GM19438 (cell line): ENCODE data around the gene CRYBA4.

Experiments used
- ATAC-seq: cut with Tn5 transposase; IDR thresholded peaks from one replicate; pipeline ENCODE4 v1.9.1; 2021; ENCODE audit warnings: low read depth; ENCODE audit not compliant: unreplicated experiment

CRYBA4 gene

GRCh38 chr22:26620197-26620596, 1.6 kb upstream of the CRYBA4 start:
- no peak for ATAC-seq

DNA sequence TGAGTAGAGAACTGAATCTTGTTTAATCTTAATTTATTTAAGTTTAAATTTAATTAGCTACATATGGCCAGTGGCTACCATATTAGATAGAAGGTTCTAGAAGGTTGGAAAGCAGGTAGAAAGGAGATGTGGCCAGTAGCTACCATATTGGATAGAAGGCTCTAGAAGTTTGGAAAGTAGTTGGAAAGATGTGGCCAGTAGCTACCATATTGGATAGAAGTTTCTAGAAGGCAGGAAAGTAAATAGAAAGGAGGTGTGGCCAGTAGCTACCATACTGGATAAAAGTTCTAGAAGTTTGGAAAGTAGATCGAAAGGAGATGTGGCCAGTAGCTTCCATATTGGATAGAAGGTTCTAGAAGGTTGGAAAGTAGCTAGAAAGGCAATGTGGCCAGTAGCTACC, 2.2 kb downstream of the CRYBA4 start:
- no peak for ATAC-seq

GRCh38 chr22:26624803-26625202, 3.0 kb downstream of the CRYBA4 start:
- no peak for ATAC-seq

DNA sequence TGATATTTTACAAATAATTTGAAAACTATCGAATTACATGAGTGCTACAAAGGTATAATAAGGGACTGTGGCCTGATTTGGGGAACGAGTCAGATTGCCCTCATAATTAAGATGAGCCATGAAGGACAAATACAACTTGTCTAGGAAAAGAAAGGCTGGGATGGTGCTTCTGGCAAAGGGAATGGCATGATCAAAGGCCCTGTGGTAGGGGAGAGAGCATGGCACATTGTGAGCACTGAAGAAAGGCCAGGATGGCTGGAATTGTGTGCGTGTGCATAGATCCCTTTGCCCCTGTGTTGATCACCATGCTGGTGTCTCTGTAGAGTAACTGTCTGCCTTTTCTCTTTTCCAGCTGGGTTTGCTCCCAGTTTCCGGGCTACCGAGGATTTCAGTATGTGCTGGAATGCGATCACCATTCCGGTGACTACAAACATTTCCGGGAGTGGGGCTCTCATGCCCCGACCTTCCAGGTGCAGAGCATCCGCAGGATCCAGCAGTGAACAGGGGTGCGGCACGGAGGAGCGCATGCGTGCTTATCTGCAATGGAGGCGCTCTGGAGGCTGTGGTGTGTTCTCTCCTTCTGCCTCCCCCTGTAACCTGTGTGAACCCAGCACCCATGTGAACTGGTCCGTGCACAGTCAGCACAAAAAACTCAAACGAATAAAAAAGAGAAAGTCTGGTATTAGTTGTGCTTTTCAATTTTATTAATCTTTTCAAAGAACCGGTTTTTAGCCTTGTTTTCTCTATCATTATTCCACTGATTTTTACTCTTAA, 8.4 kb downstream of the CRYBA4 start:
- no peak for ATAC-seq

- ATAC-seq: no peak
Observed at GRCh38 chr22:26631282-26631681, 9.5 kb downstream of the CRYBA4 start.

DNA sequence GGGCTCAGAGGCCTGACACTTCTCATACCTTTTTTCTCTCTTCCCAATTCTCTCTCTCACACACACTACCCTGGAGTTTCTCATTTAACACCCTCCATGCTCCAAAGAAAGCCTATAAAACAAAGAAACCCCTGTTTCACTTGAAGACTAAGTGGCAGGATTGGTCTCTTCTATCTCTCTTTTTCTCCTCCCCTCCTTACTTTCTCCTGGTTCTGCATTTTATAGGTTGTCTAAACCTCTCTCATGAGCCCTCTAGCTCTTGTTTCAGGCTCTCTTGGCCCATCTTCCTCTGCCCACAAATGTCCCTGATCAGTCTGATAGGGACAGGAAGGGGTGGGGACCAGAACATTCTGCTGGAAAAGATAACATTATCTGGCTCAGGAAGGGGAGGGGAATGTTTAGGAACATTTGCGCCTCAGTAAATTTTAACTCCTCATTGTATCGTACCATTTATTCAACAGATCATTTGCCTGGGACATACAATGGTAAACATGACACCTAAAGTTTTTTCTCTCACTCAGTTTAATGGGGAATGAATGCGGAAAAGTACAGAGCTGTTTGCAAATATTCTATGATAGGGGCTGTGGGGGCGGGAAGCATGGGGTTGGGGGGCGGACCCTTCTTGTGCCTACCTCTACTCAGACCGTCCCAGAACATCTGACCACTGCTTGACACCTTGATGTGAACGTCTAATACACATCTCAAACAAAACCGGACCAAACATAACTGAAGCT, 10.8 kb downstream of the CRYBA4 start:
- no peak for ATAC-seq

DNA sequence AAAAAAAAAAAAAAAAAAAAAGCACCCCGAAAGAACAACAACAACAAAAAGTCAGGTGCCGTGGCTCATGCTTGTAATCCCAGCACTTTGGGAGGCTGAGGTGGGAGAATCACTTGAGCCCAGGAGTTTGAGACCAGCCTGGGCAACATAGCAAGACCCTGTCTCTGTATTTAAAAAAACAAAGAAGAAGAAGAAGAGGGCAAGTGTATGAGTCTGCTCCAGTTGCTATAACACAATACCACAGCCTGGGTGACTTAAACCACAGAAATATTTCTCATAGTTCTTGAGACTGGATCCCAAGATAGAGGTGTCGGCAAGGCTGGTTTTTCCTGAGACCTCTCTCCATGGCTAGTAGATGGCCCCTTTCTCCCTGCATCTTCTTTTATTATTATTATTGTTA, 12.4 kb downstream of the CRYBA4 start:
- ATAC-seq: no peak

- ATAC-seq: no peak
Observed at GRCh38 chr22:26635117-26635516, 13.4 kb downstream of the CRYBA4 start.

DNA sequence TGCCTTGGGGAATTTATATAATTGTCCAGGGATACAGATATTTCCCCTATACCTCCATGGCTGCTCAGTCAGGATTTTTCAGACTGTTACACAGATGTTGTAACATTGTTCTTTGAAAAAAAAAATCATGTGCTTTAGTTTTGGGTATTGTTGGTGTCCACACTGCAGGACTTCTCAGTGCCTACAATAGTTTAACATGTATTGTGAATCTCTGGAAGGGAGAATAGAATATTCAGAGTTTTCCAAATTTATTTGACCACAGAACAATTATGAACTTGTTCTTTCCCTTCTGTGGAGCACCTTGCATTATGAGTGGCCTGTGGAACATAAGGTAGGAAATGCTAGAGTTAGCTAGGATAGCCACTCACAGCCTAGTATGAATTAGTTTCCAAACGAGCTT, 14.5 kb downstream of the CRYBA4 start:
- ATAC-seq: no peak

DNA sequence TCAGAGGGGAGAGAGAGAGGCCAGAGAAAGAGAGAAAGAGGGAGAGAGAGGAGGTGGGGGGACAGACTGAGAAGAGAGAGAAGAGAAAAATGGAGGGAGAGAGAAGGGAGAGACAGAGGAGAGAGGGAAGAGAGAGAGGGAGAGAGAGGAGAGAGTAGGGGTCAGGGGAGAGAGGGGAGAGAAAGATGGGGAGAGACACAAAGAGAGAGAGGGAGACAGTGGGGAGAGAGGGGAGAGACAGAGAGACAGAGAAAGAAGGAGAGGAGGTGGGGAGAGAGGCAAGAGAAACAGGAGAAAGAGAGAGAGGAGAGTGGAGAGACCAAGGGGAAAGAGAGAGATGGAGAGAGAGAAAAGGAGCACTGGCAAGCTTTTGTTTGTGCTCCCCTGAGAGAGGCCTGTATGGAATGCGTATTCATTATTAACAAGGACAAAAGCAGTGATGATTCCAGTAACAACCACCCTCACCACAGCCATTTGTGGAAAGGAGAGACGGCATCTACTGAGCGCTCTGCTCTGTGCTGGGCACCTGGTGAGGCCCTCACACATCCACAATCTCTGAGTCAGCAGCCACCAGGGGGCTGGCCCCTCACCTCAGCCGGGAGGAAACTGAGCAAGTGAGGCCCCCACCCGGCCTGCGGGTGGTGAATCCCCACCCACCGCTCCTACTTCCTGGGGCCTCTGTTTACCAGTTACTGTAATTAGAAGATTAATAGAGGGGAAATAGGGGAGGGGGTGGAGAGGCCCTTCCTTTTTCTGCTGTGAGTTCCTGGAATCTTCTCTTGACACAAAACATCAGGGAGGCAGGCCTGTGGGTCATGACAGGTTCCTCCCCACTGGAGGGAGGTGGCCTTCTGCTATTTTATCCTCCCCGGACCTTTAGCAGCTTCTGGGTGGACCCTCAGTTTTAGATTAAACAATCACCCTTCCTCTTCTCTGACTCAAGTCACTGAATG, 21.0 kb downstream of the CRYBA4 start:
- ATAC-seq: no peak

DNA sequence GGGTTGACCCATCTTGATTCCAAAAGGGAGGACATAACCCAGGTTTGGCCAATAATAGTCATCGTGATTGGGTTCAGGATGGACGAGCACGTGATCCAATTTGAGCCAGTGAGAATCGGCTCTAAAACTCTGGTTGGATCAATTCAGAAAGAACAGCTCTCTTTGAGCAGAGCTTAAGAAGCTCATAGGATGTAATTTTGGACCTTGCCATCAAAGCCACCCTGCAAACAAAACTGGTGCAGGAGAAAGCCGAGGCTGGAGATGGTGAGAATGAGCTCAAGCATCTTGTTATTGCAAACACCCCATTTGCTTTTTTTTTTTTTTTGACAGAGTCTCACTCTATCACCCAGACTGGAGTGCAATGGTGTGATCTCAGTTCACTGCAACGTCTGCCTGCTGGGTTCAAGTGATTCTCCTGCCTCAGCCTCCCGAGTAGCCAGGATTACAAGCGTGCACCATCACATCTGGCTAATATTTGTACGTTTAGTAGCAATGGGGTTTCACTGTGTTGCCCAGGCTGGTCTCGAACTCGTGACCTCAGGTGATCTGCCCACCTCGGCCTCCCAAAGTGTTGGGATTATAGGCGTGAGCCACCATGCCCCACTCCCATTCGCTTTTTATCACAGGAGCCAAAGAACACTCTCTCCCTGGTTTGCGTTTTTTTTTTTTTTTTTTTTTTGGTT, 21.8 kb downstream of the CRYBA4 start:
- no peak for ATAC-seq

GRCh38 chr22:26646158-26646557, 24.4 kb downstream of the CRYBA4 start:
- ATAC-seq: no peak

DNA sequence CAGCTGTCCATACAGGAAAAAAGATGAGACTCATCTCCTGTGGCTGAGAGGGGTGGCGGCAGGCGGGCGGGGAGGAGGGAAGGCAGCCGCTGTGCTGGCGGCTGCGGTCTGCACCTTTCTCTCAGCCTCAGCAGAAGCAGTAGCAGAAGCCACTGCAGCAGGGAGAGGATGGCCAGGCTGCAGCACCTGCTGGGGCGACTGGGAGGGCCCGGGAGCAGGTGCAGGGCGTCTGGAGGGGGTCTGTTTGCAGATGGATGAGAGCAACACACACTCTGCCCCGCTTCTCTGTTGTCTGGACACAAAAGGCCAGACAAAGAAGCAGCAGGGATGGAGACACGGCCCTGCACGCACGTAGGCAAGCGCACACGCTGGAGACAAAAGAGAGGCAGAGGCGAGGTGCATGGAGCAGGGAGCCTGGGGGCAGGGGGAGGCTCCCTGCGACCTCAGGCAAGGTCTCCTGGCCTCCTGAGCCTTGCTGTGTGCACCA, 26.3 kb downstream of the CRYBA4 start:
- ATAC-seq: no peak

- ATAC-seq: no peak
Observed at GRCh38 chr22:26648528-26649388, 27.0 kb downstream of the CRYBA4 start.

DNA sequence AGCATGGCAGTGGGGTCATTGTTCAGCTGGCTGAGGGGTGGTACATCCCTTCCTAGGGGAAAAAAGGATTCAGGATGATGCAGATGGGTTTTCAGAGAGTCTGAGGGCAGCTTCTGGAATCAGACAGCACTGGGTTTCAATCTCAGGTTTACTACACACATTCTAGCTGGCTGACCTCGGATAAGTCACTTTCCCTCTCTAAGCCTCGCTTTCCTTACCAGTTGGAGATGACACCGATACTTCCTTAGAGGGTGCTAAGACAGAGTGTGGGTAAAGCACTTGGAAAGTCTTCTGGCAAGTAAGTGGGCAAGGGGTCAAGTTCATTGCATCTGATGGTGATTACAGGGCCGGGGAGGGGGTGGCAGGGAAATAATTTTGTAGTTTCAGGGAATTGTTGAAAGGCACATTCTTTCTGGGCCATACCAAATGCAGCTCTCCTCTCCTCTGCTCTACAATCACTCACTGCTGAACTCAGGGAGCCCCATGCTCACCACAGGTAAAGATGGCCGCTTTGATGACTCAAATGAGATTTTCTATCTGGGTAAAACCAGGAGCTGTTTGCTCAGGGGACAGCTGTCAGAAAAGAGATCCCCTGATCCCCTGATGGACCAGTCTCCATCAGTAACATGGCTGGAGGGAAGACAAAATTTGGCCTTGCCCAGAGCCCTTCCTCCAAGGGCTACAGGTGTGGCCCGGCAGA, 29.1 kb downstream of the CRYBA4 start:
- ATAC-seq: no peak

DNA sequence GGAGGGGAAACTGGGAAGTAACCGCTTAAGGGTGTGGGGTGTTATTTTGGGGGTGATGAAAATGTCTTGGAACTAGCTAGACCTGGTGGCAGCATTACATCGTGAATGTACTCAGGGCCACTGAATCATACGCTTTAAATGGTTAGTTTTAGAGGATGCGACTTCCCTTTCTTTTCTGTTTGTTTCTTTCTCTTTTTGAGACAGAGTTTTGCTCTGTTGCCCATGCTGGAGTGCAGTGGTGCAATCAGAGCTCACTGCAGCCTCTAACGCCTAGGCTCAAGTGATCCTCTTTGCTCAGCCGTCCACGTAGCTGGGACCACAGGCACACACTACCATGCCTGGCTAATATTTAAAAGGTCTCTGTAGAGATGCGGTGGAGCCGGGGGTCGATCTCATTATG, 30.1 kb downstream of the CRYBA4 start:
- no peak for ATAC-seq

- no peak for ATAC-seq
Observed at GRCh38 chr22:26656891-26657851, 35.4 kb downstream of the CRYBA4 start, which contains the start of gene MIAT. Gene MIAT, plus strand, starts transcription at chr22:26657588.

GRCh38 chr22:26658161-26658560, 36.4 kb downstream of the CRYBA4 start:
- no peak for ATAC-seq
